Endothelial cell (in vitro differentiated cells): ENCODE measurements around the gene CAPN7. TPM values are rescaled to one million over a fixed set of nuclear protein-coding genes. Genes with fewer than 3 reads are reported as not detected.

Experiments
- DNase-seq: peaks from one replicate; pipeline ENCODE4 v3.0.0; 2021; ENCODE audit warnings: low spot score
- H3K27ac Mint-ChIP-seq: one replicate; pipeline ENCODE4 v1.8.0; 2021; ENCODE audit warnings: mixed read lengths, inconsistent platforms; ENCODE audit not compliant: unreplicated experiment
- H3K27me3 Mint-ChIP-seq: one replicate; pipeline ENCODE4 v1.8.0; 2021; ENCODE audit warnings: mild to moderate bottlenecking, moderate library complexity, mixed read lengths, inconsistent platforms; ENCODE audit not compliant: unreplicated experiment
- H3K36me3 Mint-ChIP-seq: one replicate; pipeline ENCODE4 v1.8.0; 2021; ENCODE audit warnings: mild to moderate bottlenecking, low read depth, mixed read lengths, inconsistent platforms; ENCODE audit not compliant: unreplicated experiment
- H3K4me1 Mint-ChIP-seq: one replicate; pipeline ENCODE4 v1.8.0; 2021; ENCODE audit warnings: mild to moderate bottlenecking, mixed read lengths, inconsistent platforms; ENCODE audit not compliant: unreplicated experiment
- H3K4me3 Mint-ChIP-seq: one replicate; pipeline ENCODE4 v1.8.0; 2021; ENCODE audit warnings: mild to moderate bottlenecking, mixed read lengths, inconsistent platforms; ENCODE audit not compliant: unreplicated experiment
- H3K9me3 Mint-ChIP-seq: one replicate; pipeline ENCODE4 v1.8.0; 2021; ENCODE audit warnings: mixed read lengths, inconsistent platforms; ENCODE audit not compliant: unreplicated experiment
- total RNA-seq: library from RNA; stranded (reverse); fragmentation: NEBNext Ultra II Directional; extraction: Animal tissue kit (Norgen Biotek cat#: 25700); gene quantifications from one replicate; pipeline ENCODE4 v1.2.1, GENCODE V29; 2021; ENCODE audit not compliant: unreplicated experiment
- TF ChIP-seq, protein P1 (sequence below): fragments of 200-600 bp; sonication (generic); IDR thresholded peaks from one replicate; pipeline ENCODE4 v1.5.0; 2021; ENCODE audit warnings: antibody characterized with exemption; ENCODE audit not compliant: unreplicated experiment

Gene CAPN7
- total RNA-seq, 1 donor from 2014 or later: 25.9 TPM

DNA sequence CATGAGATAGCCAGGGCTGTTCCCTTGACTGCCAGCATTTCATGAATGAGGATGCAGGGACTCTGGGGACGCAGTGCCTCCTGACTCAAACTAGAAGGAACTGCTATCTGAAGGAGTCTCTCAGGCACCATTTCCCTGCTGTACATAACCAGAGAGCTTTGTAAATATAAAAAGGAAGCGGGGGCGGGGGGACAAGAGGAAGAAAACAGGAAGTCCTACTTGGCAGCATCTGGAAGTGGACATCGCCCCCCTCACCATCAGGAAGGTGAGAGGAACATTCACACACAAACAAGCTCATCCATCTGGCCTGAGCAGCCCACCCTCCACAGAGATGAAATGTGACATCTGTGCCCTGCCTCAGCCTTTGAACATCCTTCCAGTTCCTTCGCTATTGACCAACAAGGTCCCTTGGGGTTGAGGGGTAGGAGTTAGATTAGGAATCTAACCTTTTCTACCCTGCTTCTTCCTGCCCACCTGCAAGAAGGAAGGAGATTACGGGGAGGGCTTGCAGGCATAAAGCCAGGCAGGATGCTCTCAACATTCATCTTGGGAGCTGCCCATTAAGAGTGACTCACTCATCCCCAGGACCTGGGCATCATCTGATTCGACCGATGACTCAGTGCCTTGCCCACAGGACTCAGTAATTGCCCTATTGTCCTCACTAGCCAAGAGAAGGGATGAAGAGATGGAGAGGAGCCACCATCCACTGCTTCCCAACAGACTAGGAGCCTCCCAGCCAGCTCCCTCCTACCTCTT, 94.5 kb downstream of the CAPN7 start:
- H3K4me1 Mint-ChIP-seq: peaks cover 54% of the 10 kb centered on the region
- peak overlapping the region; percentile 68 for H3K4me3 Mint-ChIP-seq
- peaks cover 50% of the 10 kb centered on the region for H3K36me3 Mint-ChIP-seq
- peaks cover 3% of the 10 kb centered on the region for H3K27me3 Mint-ChIP-seq
- peak; percentile 17 for DNase-seq
- H3K9me3 Mint-ChIP-seq: no peaks in the 10 kb centered on the region
- TF ChIP-seq, protein P1, sequence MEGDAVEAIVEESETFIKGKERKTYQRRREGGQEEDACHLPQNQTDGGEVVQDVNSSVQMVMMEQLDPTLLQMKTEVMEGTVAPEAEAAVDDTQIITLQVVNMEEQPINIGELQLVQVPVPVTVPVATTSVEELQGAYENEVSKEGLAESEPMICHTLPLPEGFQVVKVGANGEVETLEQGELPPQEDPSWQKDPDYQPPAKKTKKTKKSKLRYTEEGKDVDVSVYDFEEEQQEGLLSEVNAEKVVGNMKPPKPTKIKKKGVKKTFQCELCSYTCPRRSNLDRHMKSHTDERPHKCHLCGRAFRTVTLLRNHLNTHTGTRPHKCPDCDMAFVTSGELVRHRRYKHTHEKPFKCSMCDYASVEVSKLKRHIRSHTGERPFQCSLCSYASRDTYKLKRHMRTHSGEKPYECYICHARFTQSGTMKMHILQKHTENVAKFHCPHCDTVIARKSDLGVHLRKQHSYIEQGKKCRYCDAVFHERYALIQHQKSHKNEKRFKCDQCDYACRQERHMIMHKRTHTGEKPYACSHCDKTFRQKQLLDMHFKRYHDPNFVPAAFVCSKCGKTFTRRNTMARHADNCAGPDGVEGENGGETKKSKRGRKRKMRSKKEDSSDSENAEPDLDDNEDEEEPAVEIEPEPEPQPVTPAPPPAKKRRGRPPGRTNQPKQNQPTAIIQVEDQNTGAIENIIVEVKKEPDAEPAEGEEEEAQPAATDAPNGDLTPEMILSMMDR: no peak
- H3K27ac Mint-ChIP-seq: peak overlapping the region; percentile 93

DNA sequence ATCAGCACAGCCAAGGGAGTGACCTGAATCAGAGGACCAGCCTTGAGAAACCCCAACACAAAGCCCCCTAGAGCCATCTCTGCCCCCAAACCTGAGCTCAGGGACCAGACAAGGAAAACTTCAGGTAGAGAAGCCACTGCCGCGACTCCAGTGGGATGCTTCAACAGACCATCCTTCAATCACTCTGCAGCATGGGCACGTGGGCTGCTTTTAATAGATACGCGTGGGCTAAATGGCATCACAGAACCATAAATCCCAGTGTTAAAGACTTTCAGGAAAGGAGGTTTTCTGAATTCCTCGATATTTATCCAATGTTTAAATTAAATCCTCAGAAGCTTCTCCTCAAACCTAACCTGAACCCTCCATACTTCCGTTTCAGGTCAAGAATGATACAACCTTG, 95.7 kb downstream of the CAPN7 start:
- Mint-ChIP-seq H3K9me3 (no peaks in the 10 kb centered on the region), H3K27me3 (peaks cover 1% of the 10 kb centered on the region), H3K4me1 (peaks cover 54% of the 10 kb centered on the region), H3K27ac (peak overlapping the region; percentile 93), H3K36me3 (peaks cover 43% of the 10 kb centered on the region), H3K4me3 (no peak overlapping the region)
- TF ChIP-seq, protein P1: no peak
- DNase-seq: no peak

Other genes with a start within 250 kb of the CAPN7 start
- 36.4 TPM for gene MRPS25, start 140.9 kb upstream of the CAPN7 start, total RNA-seq
- gene RBSN, start 107.1 kb upstream of the CAPN7 start, total RNA-seq: 25.7 TPM
- gene SH3BP5, start 126.3 kb downstream of the CAPN7 start, total RNA-seq: 41.1 TPM
- 16.0 TPM for gene METTL6, start 221.3 kb downstream of the CAPN7 start, total RNA-seq
- gene EAF1, start 221.4 kb downstream of the CAPN7 start, total RNA-seq: 23.9 TPM